Measurements from ENCODE around the gene COG5. TPM values are rescaled to one million over a fixed set of nuclear protein-coding genes. Genes with fewer than 3 reads are reported as not detected.
"Not testable (repeated sequence)": the region's sequence is repeated elsewhere in the genome, so short reads cannot be mapped to it uniquely, and the experiment has no call there.

COG5 gene
- total RNA-seq, 4 donors from 2014 or later: 39.7 to 143 (median 98.3) TPM

GRCh38 chr7:107157091-107157490, 406.6 kb downstream of the COG5 start:
- Histone ChIP-seq H3K27me3 (no peaks in the 10 kb centered on the region), H3K36me3 (no peaks in the 10 kb centered on the region), H3K4me1 (no peaks in the 10 kb centered on the region), H3K4me3 (no peak overlapping the region), H3K27ac (no peak overlapping the region), H3K9me3 (no peaks in the 10 kb centered on the region)
- no peak for DNase-seq
- intact Hi-C loops (cut with DNase I; ENCODE audit: low total_unique reads): no loop called here
- TF ChIP-seq POLR2A (IDR thresholded peaks at IDR 0.05): no peak
- TF ChIP-seq, protein P1, sequence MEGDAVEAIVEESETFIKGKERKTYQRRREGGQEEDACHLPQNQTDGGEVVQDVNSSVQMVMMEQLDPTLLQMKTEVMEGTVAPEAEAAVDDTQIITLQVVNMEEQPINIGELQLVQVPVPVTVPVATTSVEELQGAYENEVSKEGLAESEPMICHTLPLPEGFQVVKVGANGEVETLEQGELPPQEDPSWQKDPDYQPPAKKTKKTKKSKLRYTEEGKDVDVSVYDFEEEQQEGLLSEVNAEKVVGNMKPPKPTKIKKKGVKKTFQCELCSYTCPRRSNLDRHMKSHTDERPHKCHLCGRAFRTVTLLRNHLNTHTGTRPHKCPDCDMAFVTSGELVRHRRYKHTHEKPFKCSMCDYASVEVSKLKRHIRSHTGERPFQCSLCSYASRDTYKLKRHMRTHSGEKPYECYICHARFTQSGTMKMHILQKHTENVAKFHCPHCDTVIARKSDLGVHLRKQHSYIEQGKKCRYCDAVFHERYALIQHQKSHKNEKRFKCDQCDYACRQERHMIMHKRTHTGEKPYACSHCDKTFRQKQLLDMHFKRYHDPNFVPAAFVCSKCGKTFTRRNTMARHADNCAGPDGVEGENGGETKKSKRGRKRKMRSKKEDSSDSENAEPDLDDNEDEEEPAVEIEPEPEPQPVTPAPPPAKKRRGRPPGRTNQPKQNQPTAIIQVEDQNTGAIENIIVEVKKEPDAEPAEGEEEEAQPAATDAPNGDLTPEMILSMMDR (IDR thresholded peaks at IDR 0.05): no peak

DNA sequence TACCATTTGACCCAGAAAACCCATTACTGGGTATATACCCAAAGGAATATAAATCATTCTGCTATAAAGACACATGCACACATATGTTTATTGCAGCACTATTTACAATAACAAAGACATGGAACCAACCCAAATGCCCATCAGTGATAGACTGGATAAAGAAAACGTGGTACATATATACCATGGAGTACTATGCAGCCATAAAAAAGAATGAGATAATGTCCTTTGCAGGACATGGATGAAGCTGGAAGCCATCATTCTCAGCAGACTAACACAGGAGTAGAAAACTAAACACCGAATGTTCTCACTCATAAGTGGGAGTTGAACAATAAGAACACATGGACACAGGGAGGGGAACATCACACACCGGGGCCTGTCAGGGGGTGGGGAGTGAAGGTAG, 408.0 kb downstream of the COG5 start:
- intact Hi-C loops (cut with DNase I; ENCODE audit: low total_unique reads); H3K27ac ChIP-seq; H3K9me3 ChIP-seq; H3K4me3 ChIP-seq; H3K36me3 ChIP-seq; DNase-seq; H3K4me1 ChIP-seq; H3K27me3 ChIP-seq: not testable (repeated sequence)

- Histone ChIP-seq H3K27ac (no peak overlapping the region), H3K4me1 (no peaks in the 10 kb centered on the region), H3K27me3 (no peaks in the 10 kb centered on the region), H3K9me3 (no peaks in the 10 kb centered on the region), H3K36me3 (no peaks in the 10 kb centered on the region), H3K4me3 (no peak overlapping the region)
- DNase-seq: no peak
- TF ChIP-seq POLR2A (IDR thresholded peaks at IDR 0.05): no peak
- TF ChIP-seq, protein P1 (IDR thresholded peaks at IDR 0.05): no peak
- intact Hi-C loops (cut with DNase I; ENCODE audit: low total_unique reads): no loop called here
Measured at GRCh38 chr7:107154826-107155225, 408.9 kb downstream of the COG5 start.

DNA sequence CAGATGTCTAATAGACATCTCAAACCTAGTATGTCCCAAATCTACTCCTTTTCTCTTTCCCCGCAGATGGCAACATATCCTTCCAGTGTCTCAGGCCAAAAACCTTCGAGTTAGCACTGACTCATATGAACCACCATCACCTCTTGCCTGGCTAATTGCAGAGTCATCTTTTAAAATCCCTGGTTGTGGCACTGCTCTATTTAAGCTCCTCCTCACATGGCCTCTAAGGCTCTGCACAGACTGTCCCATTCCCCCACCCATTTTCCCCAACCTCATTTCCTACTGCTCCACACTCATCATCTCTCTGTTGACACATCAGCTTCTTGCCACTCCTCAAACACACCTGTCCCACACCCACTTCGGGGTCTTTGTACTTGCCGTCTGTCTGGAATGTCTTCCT, 411.7 kb downstream of the COG5 start:
- TF ChIP-seq, protein P1 (IDR thresholded peaks at IDR 0.05): no peak
- no peak for TF ChIP-seq POLR2A (IDR thresholded peaks at IDR 0.05)
- no peaks in the 10 kb centered on the region for H3K36me3 ChIP-seq
- no peak overlapping the region for H3K27ac ChIP-seq
- H3K4me3 ChIP-seq: no peak overlapping the region
- no peaks in the 10 kb centered on the region for H3K9me3 ChIP-seq
- intact Hi-C loops (cut with DNase I; ENCODE audit: low total_unique reads): no loop called here
- H3K27me3 ChIP-seq: no peaks in the 10 kb centered on the region
- DNase-seq: no peak
- H3K4me1 ChIP-seq: no peaks in the 10 kb centered on the region

Small RNA genes within 50 kb of the gene (small RNA-seq; reads per million reads assigned to genes)
- gene AC002381.1 (not detected), gene RF01233 (not detected)

Other genes starting within 250 kb of the COG5 start
- 10 to 100 TPM in 1 of 4 donors, 1 to 10 TPM in 1, under 1 TPM in 1, not detected in 1; 0.48 to 26.1 (median 1.1) TPM for gene GPR22, start 93.9 kb downstream of the COG5 start, total RNA-seq
- 10 to 100 TPM in 1 of 4 donors, 1 to 10 TPM in 2, not detected in 1; 5.4 to 16.8 (median 10.0) TPM for gene DUS4L, start 51 bp upstream of the COG5 start, total RNA-seq
- gene BCAP29, start 16.3 kb upstream of the COG5 start, total RNA-seq: 100 to 1,000 TPM in 2 of 4 donors, 10 to 100 TPM in 2; 13.6 to 287 (median 110) TPM
- 1 to 10 TPM in 3 of 4 donors, not detected in 1; 1.2 to 4.4 (median 1.7) TPM for gene SLC26A4, start 96.9 kb upstream of the COG5 start, total RNA-seq
- gene CBLL1, start 180.2 kb upstream of the COG5 start, total RNA-seq: 10 to 100 TPM; 22.3 to 54.1 (median 29.1) TPM
- 1 to 10 TPM in 1 of 4 donors, under 1 TPM in 3; 0.29 to 1.0 (median 0.66) TPM for gene SLC26A3, start 239.3 kb upstream of the COG5 start, total RNA-seq